IPS-18c (cell line): ENCODE measurements around the gene KCNT2.
"Not testable (repeated sequence)": the region's sequence is repeated elsewhere in the genome, so short reads cannot be mapped to it uniquely, and the experiment has no call there.

Experiments
- H3K4me3 ChIP-seq: 2 replicates; pipeline ENCODE4 v1.7.0; 2013; ENCODE audit warnings: low read depth, mild to moderate bottlenecking, low read length, moderate library complexity; ENCODE audit not compliant: insufficient read depth
- H3K9me3 ChIP-seq: one replicate; pipeline ENCODE4 v1.6.1; 2013; ENCODE audit warnings: mild to moderate bottlenecking, low read length, moderate library complexity; ENCODE audit not compliant: control insufficient read depth, insufficient read depth

KCNT2 gene

GRCh38 chr1:196324345-196324744, 283.9 kb downstream of the KCNT2 start:
- Histone ChIP-seq H3K9me3 (no peaks in the 10 kb centered on the region), H3K4me3 (no peak overlapping the region)

DNA sequence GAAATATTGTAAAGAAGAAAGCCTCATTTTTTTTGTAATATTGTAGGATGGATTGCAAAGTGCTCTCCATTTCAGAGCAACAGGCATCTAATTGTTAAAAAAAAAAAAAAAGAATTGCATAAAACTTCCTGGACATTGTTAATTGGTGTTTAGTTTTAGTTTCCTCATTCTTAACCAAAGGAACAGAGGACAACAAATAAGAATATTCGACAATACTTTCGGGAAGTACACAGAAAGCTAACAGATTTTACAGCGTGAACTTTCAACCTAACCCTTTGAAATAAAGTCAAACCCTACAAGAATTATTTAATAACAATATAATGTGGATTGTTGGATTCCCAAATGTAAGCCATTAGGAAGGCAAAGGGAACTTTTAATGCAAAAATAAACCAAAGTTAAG, 284.4 kb downstream of the KCNT2 start:
- H3K4me3 ChIP-seq, result no peak overlapping the region
- no peaks in the 10 kb centered on the region for H3K9me3 ChIP-seq

GRCh38 chr1:196319301-196319700, 288.9 kb downstream of the KCNT2 start:
- no peak overlapping the region for H3K4me3 ChIP-seq
- no peaks in the 10 kb centered on the region for H3K9me3 ChIP-seq

DNA sequence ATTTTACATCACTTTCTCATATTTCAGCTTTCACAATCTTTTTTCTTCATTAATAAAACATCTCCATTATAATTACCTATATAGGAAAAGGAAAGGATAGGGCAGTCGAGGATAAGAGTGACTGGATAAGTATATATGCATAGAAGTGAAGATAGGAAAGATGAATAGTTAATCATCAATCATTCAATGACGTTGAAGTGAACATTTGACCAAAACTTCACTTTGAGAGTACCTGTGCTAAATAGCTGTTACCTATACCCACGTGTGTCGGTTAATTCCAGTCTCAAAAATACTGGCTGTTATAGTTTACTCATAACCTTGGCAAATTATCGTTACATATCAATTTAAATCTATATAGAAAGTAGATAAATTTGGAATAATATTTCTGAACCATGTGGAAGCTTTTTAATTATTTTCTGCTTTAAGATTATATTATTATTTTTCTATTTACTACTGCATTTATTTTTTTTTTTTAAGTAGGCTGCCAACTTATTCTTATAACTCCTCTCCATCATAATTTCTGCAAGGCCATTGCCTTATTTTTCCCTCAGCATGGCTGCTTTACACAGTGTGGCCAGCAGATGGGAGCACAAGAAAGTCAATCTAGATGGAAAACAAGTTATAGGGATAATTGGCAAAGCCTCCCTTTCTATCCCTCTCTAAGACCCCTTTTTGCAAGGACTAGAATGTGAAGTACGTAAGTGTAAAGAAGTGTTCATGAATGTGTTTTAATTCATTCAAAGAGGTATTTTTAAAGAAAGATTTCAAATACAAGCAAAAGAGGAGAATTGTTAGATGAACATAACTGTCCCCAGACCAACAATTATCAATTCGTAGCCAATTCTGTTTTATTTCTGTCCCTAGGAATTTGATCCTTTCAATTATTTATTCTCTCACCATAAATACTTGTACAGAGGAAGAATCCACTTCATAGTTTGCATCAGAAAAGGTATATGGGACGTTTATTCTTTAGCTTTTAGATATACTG, 290.4 kb downstream of the KCNT2 start:
- no peak overlapping the region for H3K4me3 ChIP-seq
- H3K9me3 ChIP-seq, result no peaks in the 10 kb centered on the region

DNA sequence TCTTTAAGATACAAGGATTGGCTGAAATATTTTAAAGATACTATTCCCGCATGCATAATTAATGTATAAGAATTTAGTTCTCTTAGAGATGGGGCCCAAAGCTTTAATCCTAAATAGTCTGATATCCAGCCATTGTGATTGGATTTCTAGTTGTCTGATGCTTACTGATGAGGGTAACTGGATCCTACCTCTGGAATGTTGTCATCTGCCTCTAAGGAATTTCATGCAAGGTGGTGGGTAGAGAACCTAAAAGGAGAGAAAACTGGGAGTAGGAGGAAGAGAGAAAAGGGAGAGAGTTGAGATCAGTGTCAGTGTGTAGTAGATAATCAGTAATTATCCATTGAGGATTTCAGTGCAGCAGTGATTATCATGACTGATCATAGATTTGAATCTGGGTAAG, 295.5 kb downstream of the KCNT2 start:
- no peaks in the 10 kb centered on the region for H3K9me3 ChIP-seq
- no peak overlapping the region for H3K4me3 ChIP-seq

DNA sequence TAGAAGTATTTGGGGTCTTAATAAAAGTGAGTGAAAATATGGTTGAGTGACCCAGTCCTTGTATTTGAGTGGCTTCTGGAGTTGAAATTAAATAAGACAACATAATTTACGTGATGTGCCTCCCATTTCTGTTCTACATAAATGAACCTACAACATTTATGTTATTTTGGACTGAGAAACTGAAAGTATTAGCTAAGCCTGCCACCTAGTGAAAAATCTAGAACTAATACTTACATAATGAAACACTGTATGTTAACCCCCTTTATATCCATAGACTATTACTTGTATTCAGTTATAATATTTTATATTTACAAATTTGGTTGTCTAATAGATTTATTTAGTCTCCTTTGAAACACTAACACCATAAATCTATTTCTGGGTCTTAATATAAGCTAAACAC, 298.9 kb downstream of the KCNT2 start:
- Histone ChIP-seq H3K9me3 (no peaks in the 10 kb centered on the region), H3K4me3 (no peak overlapping the region)

DNA sequence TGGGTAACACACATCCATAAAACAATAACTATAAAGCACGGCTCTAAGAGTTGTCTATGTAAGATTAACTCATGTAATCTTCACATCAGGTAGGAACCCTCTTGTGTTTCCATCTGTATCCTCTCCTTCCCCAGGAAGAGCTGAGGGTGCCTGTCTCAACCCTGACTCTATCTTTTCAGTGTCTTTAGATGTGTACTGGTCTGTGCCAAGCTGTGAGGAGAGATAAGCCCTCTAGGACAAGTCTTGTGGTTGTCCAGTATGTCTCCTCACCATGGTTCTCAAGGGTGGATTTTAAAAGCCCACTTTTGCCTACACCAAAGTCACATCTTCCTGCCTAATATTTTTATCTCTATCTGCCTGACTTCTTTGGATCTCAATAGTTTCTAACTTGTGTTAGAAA, 300.1 kb downstream of the KCNT2 start:
- Histone ChIP-seq H3K4me3 (no peak overlapping the region), H3K9me3 (no peaks in the 10 kb centered on the region)

DNA sequence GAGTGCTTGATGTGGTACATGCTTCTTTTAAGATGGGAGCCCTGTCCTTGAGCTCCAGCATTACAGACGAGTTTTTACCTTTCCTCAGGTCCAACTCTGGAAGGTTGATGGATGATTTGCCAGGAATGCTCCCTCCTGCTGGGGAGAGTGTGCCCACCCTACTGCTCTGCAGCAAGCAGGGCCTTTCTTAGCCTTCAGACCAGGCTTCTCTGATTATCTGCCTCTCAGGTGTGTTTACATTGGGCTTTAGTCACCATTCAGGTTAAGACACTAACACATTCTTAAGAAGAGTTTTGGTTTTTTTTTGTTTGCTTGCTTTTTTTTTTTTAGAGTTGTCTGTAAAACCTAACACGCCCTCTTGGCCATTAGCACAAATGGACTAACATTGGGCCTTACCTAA, 301.8 kb downstream of the KCNT2 start:
- Histone ChIP-seq H3K4me3 (no peak overlapping the region), H3K9me3 (no peaks in the 10 kb centered on the region)

- Histone ChIP-seq H3K4me3 (no peak overlapping the region), H3K9me3 (no peaks in the 10 kb centered on the region)
These were observed 303.0 kb downstream of the KCNT2 start for GRCh38 chr1:196305216-196305615.

DNA sequence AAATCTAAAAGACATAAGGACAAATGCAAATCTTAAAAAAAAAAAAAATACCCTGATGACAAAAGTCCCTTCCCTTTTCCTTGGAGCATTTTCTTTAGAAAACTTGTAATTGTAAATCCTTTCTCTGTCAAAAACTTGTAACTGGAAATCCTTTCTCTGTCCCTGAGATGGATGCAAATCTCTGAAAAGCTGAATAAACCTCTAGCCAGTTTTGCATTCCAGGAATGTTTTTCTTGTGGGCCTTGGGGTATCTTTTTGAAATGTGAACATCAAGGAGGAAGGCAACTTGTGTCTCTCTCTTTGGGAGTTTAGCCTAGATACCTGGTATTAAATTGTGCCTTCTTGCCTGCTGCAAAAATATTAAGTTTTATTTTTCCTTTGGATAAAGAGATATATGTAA, 305.3 kb downstream of the KCNT2 start:
- Histone ChIP-seq H3K4me3 (no peak overlapping the region), H3K9me3 (no peaks in the 10 kb centered on the region)

DNA sequence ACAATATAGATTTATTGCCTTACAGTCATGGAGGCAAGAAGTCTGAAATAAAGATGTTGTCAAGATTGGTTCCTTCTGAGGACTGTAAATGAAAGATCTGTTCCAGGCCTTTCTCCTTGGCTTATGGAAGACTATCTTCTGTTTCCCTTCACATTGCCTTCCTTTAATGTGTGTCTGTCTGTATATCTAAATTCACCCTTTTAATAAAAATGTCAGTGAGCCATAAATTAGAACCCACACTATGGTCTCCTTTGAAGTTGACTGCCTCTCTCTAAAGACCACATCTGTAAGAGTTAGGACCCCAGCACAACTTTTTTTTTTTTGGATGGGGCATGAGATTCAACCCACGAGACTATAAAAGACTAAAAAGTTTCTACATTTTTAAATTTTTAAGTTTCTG, 305.8 kb downstream of the KCNT2 start:
- no peaks in the 10 kb centered on the region for H3K9me3 ChIP-seq
- no peak overlapping the region for H3K4me3 ChIP-seq

GRCh38 chr1:196295766-196296165, 312.5 kb downstream of the KCNT2 start:
- Histone ChIP-seq H3K4me3 (no peak overlapping the region), H3K9me3 (no peaks in the 10 kb centered on the region)

- Histone ChIP-seq H3K4me3 (no peak overlapping the region), H3K9me3 (no peaks in the 10 kb centered on the region)
These were observed 329.4 kb downstream of the KCNT2 start for GRCh38 chr1:196278816-196279215.

- Histone ChIP-seq H3K4me3 (no peak overlapping the region), H3K9me3 (no peaks in the 10 kb centered on the region)
These were observed 330.4 kb downstream of the KCNT2 start for GRCh38 chr1:196277860-196278259.

DNA sequence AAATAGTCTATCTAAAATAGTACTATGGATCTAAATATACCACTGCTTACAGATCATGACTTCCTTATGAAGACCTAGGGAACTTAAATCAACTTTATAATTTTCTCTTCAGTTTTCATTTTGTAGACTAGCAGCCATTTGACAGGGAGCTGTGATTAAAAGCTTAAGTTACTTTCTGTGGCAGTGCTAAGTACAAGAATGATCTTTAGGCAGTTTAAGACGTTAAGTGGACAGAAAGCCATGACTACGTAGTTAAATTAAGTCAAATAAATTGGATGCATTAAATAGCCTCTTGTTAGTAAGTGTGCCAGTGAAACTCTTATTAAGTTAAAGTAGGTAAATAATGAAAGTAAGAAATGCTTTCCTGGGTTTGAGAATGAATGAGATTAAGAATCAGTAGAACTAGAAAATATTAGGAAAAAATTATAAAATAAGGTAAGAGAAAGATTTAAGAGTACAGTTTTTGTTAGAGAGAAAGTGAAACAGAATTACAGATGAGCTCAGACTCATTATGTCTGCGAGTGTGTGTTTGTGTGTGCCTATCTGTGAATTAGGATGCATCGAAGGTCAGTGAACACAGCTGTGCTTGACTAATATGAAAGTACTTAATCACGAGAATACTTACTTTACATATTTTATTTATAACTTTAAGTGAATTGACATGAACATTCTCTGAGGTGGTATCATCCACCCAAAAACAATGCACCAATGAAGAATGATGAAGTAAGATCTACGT, 336.9 kb downstream of the KCNT2 start:
- Histone ChIP-seq H3K9me3 (no peaks in the 10 kb centered on the region), H3K4me3 (no peak overlapping the region)

DNA sequence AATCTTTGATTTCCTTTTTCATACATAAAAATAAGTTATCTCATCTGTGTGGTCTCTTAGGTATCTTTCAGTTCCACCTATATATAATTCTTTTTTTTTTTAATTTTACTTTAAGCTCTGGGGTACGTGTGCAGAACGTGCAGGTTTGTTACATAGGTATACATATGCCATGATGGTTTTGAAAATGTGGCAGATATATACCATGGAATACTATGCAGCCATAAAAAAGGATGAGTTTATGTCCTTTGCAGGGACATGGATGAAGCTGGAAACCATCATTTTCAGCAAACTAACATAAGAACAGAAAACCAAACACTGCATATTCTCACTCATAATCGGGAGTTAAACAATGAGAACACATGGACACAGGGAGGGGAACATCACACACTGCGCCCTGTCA, 345.2 kb downstream of the KCNT2 start:
- not testable (repeated sequence) for H3K9me3 ChIP-seq, H3K4me3 ChIP-seq

DNA sequence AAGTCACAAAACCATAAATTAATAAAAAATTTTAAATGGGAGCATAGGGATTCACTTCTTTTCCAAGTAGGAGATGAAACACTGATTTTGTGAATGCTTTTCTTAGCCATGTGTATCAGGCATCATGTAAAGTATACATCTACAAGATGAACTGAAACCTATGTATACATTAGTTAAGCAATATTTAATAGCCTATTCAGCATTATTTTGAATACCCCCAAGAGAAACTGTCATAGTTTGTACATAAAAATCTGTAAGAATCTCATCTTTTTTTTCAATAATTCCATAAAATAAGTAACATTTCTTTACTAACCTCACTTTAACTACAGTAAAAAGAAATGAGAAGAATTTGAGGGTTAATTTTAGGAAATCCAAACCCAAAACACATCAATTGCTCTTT, 348.0 kb downstream of the KCNT2 start:
- H3K4me3 ChIP-seq, result no peak overlapping the region

DNA sequence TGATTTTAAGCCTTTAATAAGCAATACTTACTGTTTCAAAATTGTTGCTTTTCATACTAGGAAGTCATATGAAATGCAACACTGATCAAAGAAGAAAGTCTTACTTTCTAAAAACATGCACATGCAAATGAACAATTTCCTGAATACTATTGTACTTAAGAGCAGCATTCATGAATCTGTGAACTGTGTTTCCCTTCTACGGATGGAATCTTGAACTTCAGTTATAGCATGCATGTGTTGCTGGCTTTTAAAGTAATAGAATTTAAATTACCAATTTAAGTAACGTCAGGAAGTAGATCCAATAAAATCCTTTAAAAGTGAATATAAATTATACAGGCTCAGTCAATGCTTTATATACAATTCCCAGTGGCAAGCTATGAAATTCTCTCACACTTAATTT, 348.9 kb downstream of the KCNT2 start:
- Histone ChIP-seq H3K9me3 (no peaks in the 10 kb centered on the region), H3K4me3 (no peak overlapping the region)

More for the DNA sequence above, 348.0 kb downstream of the KCNT2 start:
- H3K9me3 ChIP-seq, result no peaks in the 10 kb centered on the region
